ENCODE results near the gene PRDX3. TPM values are rescaled to one million over a fixed set of nuclear protein-coding genes. Genes with fewer than 3 reads are reported as not detected.
"Not testable (repeated sequence)": the region's sequence is repeated elsewhere in the genome, so short reads cannot be mapped to it uniquely, and the experiment has no call there.

Gene PRDX3
- total RNA-seq, 1 donor from 2014 or later: 92.8 TPM

DNA sequence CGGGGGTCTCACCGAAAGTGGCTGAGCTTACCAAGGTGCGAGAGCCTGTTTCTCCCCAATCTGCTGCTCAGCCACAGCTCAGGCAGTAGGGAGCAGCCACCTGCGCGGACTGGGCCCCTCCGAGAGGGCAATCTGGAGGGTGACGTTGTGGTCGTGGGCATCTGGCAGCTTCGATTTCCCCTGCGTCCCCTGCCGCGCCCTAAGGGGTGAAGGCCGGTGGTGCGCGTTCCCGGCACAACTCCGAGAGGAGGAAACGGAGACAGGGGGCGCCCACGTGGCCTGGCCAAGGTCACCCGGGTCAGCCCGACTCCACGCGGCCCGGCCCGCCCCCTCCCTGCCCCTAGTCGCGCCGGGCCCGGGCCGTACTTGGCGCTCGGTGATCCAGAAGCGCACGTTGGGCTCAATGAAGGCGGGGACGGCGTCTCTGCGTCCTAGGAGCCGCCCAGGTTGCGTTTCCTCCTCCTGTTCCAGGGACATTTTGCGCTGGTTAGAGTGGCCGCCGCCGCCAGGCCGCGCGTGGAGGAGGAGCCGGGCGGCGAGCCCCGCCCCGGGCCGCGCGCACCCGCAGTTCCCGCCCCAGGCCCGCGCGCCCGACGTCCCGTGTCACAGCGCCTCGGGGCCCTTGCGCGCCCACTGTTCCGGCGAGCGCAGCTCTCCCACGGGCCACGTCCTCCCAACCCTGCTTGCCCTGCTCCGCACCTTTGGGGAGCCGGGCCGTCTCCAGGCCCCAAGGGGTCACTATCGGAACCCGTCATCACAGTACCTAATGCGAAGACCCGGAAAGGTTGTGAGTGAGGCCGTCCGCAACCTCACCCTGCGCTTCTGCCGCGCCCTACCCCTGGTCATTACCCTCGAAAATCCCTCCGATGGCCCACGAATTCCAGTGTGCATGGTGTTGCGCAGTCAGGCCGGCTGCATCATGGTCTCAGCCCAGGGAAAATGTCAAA is 13.2 kb downstream of the PRDX3 start, which contains the start of gene SFXN4:
TSS of gene SFXN4 (minus strand) at position 544 of the 947 bp plus-strand sequence. CDS start at position 477, 67 bp downstream.
- DNase-seq: peak; percentile 79

GRCh38 chr10:119162452-119163092 is 16.0 kb downstream of the PRDX3 start:
- no peak for DNase-seq

- no peak for DNase-seq
Measured at GRCh38 chr10:119161680-119162451, 16.7 kb downstream of the PRDX3 start.

GRCh38 chr10:119159332-119159731 is 19.3 kb downstream of the PRDX3 start:
- DNase-seq: no peak

GRCh38 chr10:119153661-119154060 is 25.0 kb downstream of the PRDX3 start:
- DNase-seq: no peak

DNA sequence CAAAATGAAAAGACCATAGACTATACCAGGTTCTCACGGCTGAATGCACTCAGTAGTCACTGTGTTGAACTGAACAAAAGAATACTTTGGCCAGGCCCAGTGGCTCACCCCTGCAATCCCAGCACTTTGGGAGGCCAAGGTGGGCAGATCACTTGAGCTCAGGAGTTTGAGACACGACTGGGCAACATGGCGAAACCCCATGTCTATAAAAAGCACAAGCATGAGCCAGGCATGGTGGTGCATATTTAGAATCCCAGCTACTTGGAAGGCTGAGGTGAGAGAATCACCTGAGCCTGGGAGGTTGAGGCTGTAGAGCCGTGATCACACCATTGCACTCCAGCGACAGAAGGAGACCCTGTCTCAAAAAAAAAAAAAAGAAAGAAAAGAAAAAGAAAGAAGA is 25.6 kb downstream of the PRDX3 start:
- DNase-seq: no peak

DNA sequence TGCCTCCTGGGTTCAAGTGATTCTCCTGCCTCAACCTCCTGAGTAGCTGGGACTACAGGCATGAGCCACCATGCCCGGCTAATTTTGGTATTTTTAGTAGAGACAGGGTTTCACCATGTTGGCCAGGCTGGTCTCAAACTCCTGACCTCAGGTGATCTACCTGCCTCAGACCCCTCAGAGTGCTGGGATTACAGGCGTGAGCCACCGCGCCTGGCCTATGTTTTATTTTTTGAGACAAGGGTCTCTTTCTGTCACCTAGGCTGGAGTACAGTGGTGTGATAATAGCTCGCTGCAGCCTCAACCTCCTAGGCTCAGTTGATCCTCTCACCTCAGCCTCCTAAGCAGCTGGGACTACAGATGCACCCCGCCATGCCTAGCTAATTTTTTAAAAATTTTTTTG is 27.0 kb downstream of the PRDX3 start:
- not testable (repeated sequence) for DNase-seq

DNA sequence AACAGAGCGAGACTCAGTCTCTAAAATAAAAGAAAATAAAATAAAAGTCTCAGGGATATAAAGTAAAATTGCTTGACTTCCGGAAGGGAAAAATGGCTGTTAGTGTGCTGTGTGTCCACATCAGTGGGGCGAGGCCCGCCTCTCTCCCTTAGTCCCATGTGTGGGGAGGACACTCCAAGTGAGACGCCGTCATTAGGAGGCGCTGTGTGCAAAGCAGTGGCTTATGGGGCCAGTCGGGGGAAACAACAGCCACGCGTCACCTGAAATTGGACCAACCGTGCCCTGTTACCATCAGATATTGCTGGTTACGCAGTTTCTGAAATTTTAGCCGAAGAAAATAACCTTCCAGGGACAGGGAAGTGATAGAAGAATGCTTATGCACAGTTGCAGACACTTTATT is 28.9 kb downstream of the PRDX3 start:
- DNase-seq: no peak

DNA sequence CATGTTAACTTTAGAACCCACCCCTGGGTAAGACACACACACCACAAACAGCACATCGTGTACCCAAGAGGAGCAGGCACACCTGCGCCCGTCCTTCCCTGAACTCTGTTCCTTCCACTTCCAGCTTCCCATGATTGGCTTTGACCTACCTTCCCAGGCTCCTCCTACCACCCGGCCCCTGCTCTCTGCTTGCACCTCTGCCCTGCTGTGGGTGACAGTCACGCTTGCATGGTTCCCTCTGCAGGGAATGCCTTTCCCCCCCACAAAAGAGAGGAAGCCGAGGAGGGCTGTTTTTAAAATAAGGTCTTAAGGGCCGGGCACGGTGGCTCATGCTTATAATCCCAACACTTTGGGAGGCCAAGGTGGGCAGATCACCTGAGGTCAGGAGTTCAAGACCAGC is 29.5 kb downstream of the PRDX3 start:
- no peak for DNase-seq

DNA sequence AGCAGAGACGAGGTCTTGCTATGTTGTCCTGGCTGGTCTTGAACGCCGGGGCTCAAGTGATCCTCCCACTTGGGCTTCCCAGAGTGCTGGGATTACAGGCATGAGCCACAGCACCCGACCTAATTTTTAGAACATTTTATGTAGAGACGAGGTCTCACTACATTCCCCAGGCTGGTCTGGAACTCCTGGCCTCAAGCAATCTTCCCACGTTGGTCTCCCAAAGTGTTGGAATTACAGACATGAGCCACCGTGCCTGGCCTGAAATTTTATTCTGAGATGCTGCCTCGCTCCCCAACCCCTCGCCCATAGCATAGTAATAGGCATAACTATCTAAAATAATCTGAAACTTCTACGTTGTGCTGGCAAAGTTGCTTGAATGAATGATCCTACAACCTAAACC is 35.0 kb downstream of the PRDX3 start:
- DNase-seq: no peak

- DNase-seq: no peak
Measured at GRCh38 chr10:119140603-119141245, 37.9 kb downstream of the PRDX3 start.

- no peak for DNase-seq
Measured at GRCh38 chr10:119139464-119140067, 39.0 kb downstream of the PRDX3 start.

- no peak for DNase-seq
Measured at GRCh38 chr10:119138346-119139306, 40.0 kb downstream of the PRDX3 start.

DNA sequence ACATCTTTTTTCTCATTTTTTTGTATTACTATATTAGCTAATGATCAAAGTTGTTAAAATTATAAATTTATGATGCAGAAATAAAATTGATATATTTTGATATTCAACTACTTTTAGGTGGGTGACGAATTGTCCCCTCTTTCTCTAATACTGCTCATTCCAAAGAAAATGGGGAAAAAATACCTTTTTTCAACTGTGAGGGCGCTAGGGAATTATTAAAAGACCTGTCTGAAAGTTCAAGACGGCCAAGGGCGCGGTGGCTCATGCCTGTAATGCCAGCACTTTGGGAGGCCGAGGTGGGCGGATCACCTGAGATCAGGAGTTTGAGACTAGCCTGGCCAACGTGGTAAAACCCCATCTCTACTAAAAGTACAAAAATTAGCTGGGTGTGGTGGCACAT is 40.7 kb downstream of the PRDX3 start:
- not testable (repeated sequence) for DNase-seq

DNA sequence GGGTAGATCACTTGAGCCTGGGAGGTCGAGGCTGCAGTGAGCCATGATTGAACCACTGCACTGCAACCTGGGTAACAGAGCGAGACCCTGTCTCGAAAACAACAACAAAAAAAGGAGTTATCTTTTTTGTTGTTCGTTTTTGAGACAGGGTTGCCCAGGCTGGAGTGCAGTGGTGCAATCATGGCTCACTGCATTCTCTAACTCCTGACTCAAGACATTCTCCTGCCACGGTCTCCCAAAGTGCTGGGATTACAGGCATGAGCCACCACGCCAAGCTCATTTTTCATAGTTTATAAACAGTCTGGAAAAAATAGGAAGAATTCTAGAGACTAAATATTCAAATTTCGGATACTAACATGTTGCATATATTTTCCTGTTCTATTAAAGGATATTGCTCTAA is 42.5 kb downstream of the PRDX3 start:
- no peak for DNase-seq

DNA sequence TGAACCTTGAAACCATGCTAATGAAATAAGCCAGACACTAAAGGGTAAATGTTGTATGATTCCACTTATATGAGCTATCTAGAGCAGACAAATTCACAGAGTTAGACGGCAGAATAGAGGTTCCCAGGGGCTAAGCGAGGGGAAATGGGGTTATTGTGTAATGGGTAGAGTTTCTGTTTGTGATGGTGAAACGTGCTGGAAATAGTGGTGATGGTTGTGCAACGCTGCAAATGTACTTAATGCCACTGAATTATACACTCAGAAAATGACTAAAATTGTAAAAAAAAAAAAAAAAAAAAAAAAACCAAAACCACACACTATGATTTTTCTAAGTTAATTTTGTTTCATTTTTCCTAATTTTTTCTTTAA is 43.1 kb downstream of the PRDX3 start:
- DNase-seq: no peak

GRCh38 chr10:119133949-119134348 is 44.7 kb downstream of the PRDX3 start:
- DNase-seq: no peak

GRCh38 chr10:119132521-119133345 is 45.9 kb downstream of the PRDX3 start:
- no peak for DNase-seq

GRCh38 chr10:119131512-119132240 is 46.9 kb downstream of the PRDX3 start:
- DNase-seq: no peak
